Calu3 (cell line): ENCODE measurements around the gene ZNF511. TPM values are rescaled to one million over a fixed set of nuclear protein-coding genes. Genes with fewer than 3 reads are reported as not detected.

Source experiments
- BruUV-seq: library from RNA; stranded (reverse); fragments of 400-500 nt; replicated peaks from 2 replicates; lab custom pipeline; 2021; lab: Mats Ljungman, UMichigan
- CTCF ChIA-PET: fragments of 300-600 bp; sonication (Branson Sonifier 250); formaldehyde crosslinking; loops from one replicate; lab custom pipeline; 2022; ENCODE audit warnings: antibody characterized with exemption; lab: Charles Lee
- DNase-seq: peaks from one replicate; pipeline ENCODE4 v3.0.0; 2022
- H3K27ac Mint-ChIP-seq: one replicate; pipeline ENCODE4 v1.8.0; 2022; ENCODE audit warnings: mixed read lengths; ENCODE audit not compliant: unreplicated experiment
- H3K27me3 Mint-ChIP-seq: one replicate; pipeline ENCODE4 v1.8.0; 2022; ENCODE audit warnings: mixed read lengths; ENCODE audit not compliant: unreplicated experiment
- H3K36me3 Mint-ChIP-seq: one replicate; pipeline ENCODE4 v1.8.0; 2022; ENCODE audit warnings: mild to moderate bottlenecking, moderate library complexity, mixed read lengths; ENCODE audit not compliant: insufficient read depth, unreplicated experiment
- H3K4me1 Mint-ChIP-seq: one replicate; pipeline ENCODE4 v1.8.0; 2022; ENCODE audit warnings: mild to moderate bottlenecking, low read depth, mixed read lengths; ENCODE audit not compliant: unreplicated experiment
- H3K4me3 Mint-ChIP-seq: one replicate; pipeline ENCODE4 v1.8.0; 2022; ENCODE audit warnings: mild to moderate bottlenecking, low read depth, moderate library complexity, mixed read lengths; ENCODE audit not compliant: unreplicated experiment
- H3K9me3 Mint-ChIP-seq: one replicate; pipeline ENCODE4 v1.8.0; 2022; ENCODE audit warnings: low read depth, mixed read lengths; ENCODE audit not compliant: unreplicated experiment
- CTCF ChIP-seq: fragments of 200-600 bp; IDR thresholded peaks from one replicate; pipeline ENCODE4 v1.8.0; 2022; ENCODE audit warnings: antibody characterized with exemption; ENCODE audit not compliant: unreplicated experiment
- intact Hi-C: fragments of 100-400 bp; cut with micrococcal nuclease; formaldehyde crosslinking; loops from one replicate; pipeline ENCODE4 v1.10.0; 2022; ENCODE audit not compliant: unreplicated experiment
- total RNA-seq: library from RNA; stranded (reverse); gene quantifications from 2 replicates; pipeline ENCODE4 v1.2.3, GENCODE V29; 2022

Gene ZNF511
- total RNA-seq, 1 experiment from 2014 or later, result 24.0 TPM

- CTCF ChIA-PET, result no interaction called here
- Mint-ChIP-seq H3K9me3 (no peaks in the 10 kb centered on the region), H3K27ac (no peak overlapping the region), H3K36me3 (peaks cover 9% of the 10 kb centered on the region), H3K4me1 (no peaks in the 10 kb centered on the region), H3K4me3 (no peak overlapping the region), H3K27me3 (no peaks in the 10 kb centered on the region)
- BruUV-seq, result no TSS peak
- DNase-seq, result peak; percentile 56
- TF ChIP-seq CTCF, result no peak
- intact Hi-C loops, result no loop called here
These were observed 50.8 kb downstream of the ZNF511 start for GRCh38 chr10:133359554-133359971.

- no peaks in the 10 kb centered on the region for H3K4me1 Mint-ChIP-seq
- no peaks in the 10 kb centered on the region for H3K27me3 Mint-ChIP-seq
- no peak for DNase-seq
- H3K4me3 Mint-ChIP-seq, result no peak overlapping the region
- H3K27ac Mint-ChIP-seq, result no peak overlapping the region
- intact Hi-C loops, result no loop called here
- CTCF ChIA-PET, result no interaction called here
- BruUV-seq, result no TSS peak
- TF ChIP-seq CTCF, result no peak
- H3K9me3 Mint-ChIP-seq, result no peaks in the 10 kb centered on the region
- H3K36me3 Mint-ChIP-seq, result peaks cover 12% of the 10 kb centered on the region
These were observed 51.4 kb downstream of the ZNF511 start for GRCh38 chr10:133359972-133360610.

GRCh38 chr10:133361227-133361626, 52.5 kb downstream of the ZNF511 start:
- no peaks in the 10 kb centered on the region for H3K27me3 Mint-ChIP-seq
- no peak overlapping the region for H3K27ac Mint-ChIP-seq
- no TSS peak for BruUV-seq
- no peak for DNase-seq
- TF ChIP-seq CTCF, result no peak
- peaks cover 12% of the 10 kb centered on the region for H3K36me3 Mint-ChIP-seq
- intact Hi-C loops, result no loop called here
- H3K4me1 Mint-ChIP-seq, result no peaks in the 10 kb centered on the region
- no peak overlapping the region for H3K4me3 Mint-ChIP-seq
- CTCF ChIA-PET, result interaction anchor here (0.6 kb wide), 1 partner anchor 36 kb away, joined by 3 read pairs; no protein-coding TSS in a partner anchor
- H3K9me3 Mint-ChIP-seq, result no peaks in the 10 kb centered on the region

GRCh38 chr10:133361773-133362441, 53.2 kb downstream of the ZNF511 start:
- Mint-ChIP-seq H3K27ac (no peak overlapping the region), H3K36me3 (peaks cover 12% of the 10 kb centered on the region), H3K9me3 (no peaks in the 10 kb centered on the region), H3K4me1 (no peaks in the 10 kb centered on the region), H3K4me3 (no peak overlapping the region), H3K27me3 (no peaks in the 10 kb centered on the region)
- TF ChIP-seq CTCF, result no peak
- CTCF ChIA-PET, result no interaction called here
- intact Hi-C loops, result no loop called here
- no TSS peak for BruUV-seq
- DNase-seq, result no peak

Other genes starting within 250 kb of the ZNF511 start
- not detected in 2 replicates for gene ADGRA1, start 221.0 kb upstream of the ZNF511 start, total RNA-seq
- gene KNDC1, start 148.7 kb upstream of the ZNF511 start, total RNA-seq, result 1.2 and 1.7 TPM in 2 replicates
- gene UTF1, start 78.7 kb upstream of the ZNF511 start, total RNA-seq, result not detected in 2 replicates
- not detected in 2 replicates for gene VENTX, start 71.1 kb upstream of the ZNF511 start, total RNA-seq
- gene ADAM8, start 32.0 kb upstream of the ZNF511 start, total RNA-seq, result 40.4 and 54.4 TPM in 2 replicates
- 41.0 and 47.2 TPM in 2 replicates for gene TUBGCP2, start within 50 bp of the ZNF511 start, total RNA-seq
- not detected in 2 replicates for gene CALY, start 28.0 kb downstream of the ZNF511 start, total RNA-seq
- not detected in 2 replicates for gene PRAP1, start 38.5 kb downstream of the ZNF511 start, total RNA-seq
- 11.5 and 15.0 TPM in 2 replicates for gene FUOM, start 49.1 kb downstream of the ZNF511 start, total RNA-seq
- gene ECHS1, start 64.4 kb downstream of the ZNF511 start, total RNA-seq, result 53.5 and 58.1 TPM in 2 replicates
- gene PAOX, start 70.3 kb downstream of the ZNF511 start, total RNA-seq, result 1.4 and 2.9 TPM in 2 replicates
- 37.8 and 39.5 TPM in 2 replicates for gene MTG1, start 85.2 kb downstream of the ZNF511 start, total RNA-seq
- 0.15 TPM in 1 of 2 replicates, not detected in the other for gene SPRN, start 115.7 kb downstream of the ZNF511 start, total RNA-seq
- 1.8 and 2.2 TPM in 2 replicates for gene SCART1, start 145.0 kb downstream of the ZNF511 start, total RNA-seq
- gene CYP2E1, start 218.4 kb downstream of the ZNF511 start, total RNA-seq, result 1.7 and 3.5 TPM in 2 replicates